DMS53 (cell line): ENCODE results near the gene PNPO.

Source experiments
- DNase-seq: peaks from one replicate; lab custom pipeline; 2025; lab: John Stamatoyannopoulos, UW

PNPO gene

GRCh38 chr17:47949946-47950345 lies 8.6 kb downstream of the PNPO start:
- DNase-seq = peak; percentile 76

DNA sequence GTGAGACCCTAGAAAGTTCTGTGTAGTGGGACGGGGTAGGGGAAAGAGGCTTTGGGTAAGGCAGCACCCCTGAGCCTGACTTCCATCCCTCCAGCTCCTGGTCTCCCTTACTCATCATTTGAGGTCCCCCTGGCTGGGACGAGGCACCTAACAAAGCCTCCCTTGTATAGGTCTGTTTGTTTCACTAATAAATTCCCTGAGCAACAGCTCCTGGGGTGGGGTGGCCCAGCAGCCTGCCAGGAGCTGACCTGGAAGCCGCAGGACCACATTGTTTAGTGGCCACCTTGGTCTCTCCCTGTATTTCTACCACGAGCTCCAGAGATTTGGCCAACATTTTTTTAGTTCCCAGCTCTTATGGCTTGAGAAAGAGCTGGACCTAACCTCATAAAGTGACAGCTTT lies 9.1 kb downstream of the PNPO start:
- no peak for DNase-seq

DNA sequence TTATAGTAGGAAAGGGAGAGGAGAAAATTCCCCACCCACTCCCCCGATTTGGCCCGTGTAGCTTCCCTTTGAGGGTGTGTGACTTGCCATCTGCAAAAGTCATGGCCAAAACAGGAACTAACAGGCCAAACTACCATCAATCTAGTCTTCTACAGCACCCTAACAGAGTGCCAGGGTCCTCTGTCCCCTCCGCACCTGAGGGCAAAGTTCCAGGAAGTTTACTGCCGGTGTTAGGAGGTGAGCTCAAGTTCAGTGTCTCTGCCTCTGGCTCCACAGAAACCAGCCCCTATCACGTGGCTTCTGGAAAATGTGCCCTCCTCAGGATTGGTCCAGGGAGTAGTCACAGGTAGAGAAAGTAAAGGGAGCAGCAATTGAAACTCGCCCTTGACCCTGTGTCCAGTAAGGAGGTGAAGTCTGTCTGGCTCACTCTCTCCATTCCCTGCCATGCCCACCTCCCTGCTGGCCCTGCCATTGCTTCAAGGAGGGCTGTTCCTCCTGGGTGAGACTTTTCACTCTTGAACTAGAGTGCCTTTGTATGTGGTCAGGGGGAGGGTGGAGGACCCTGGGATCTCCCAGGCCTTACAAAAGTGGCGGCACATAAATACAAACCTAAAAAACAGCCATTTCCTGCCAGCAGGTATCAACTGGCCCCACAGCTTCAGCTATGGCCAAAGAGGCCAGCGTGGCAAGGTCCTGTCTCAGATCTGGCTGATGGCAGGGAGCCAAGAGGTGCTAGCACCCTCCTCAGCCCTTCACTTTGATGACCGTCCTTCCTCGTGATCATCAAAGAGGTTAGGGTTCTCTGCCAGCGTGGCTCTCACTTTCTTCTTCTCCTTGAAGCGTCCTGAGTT lies 11.0 kb downstream of the PNPO start:
- no peak for DNase-seq

- DNase-seq = no peak
Measured at GRCh38 chr17:47953909-47954308, 12.5 kb downstream of the PNPO start.

DNA sequence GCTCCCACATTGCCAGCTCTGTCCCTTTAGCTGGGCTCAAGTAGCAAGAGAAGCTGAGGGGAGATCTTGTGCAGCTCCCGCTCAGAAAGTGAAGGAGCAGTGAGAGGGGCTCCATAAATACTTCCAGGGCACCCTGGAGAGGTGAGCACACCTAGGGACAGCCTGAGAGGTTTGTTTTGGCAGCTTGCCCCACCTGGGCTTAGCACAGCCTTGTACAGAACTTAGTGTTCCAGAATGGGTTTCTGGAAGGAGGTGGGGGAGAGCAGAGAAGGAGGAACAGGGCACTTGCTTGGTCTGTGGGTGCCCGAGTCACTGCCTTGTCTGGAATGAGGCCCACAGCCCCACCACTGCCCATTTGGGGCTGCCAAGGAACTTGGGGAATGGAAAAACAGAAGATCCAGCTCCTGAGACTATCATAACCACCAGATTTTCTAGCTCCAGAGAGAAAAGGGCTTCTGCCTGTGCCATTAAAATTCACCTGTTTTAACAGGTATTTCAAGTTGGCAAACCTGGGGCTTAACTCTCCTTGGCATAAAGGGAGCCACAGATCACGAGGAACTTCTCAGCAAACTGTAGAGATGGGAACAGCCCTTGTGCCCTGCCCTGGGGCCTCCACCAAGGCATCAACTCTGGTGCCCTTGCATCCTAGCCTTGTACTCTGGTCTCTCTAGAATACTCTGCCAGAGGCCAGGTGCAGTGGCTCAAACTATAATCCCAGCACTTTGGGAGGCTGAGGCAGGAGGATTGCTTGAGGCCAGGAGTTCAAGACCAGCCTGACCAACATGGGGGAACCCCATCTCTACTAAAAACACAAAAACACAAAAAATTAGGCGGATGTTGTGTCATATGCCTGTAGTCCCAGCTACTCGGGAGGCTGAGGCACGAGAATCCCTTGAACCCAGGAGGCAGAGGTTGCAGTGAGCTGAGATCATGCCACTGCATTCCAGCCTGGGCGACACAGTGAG lies 14.4 kb downstream of the PNPO start:
- peak; percentile 66 for DNase-seq

GRCh38 chr17:47956791-47957590 lies 15.6 kb downstream of the PNPO start:
- DNase-seq = peak; percentile 71

- DNase-seq = peak; percentile 99
Measured at GRCh38 chr17:47957591-47958490, 16.5 kb downstream of the PNPO start, which contains the start of gene PRR15L. Gene PRR15L (minus strand): TSS chr17:47957883. CDS start chr17:47953234, 4,649 bp downstream.

DNA sequence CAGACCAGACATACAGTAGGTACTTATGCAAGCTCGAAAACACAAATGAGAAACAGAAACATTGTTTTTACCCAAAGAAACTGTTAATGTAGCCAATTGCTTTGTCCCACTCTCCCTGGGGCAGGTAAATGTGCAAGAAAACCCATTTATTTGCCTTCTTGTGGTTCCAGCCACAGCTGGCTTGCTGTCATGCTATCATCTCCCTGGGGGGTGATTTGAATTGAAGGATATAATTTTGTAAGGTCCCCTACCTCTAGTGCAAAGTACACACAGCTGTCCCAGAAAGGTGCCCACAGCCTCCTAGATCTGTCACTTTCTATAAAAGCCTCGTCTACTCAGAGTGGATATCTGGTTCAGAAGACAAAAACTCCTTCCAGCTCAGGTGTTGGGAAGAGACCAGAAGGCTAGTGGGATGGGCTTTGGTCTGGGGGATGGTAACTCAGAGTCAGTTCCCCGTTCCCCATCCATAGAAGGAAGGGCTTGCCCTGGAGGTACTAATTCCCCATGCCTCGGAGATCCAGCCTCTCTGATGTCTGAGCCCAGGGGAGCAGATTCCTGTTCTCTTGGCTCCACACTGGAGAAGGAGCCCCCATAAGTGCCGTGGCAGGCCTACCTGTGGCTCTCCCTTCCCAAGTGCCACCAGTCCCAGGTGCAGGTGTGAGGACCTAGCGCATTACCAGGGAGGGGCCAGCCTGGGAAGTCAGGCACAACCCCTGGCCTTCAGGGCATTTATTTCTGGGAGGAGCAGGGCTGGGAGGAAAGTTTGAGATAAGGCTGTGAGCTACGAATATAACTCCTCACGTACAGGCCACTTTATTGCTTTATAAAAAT lies 18.7 kb downstream of the PNPO start:
- DNase-seq = peak; percentile 41

DNA sequence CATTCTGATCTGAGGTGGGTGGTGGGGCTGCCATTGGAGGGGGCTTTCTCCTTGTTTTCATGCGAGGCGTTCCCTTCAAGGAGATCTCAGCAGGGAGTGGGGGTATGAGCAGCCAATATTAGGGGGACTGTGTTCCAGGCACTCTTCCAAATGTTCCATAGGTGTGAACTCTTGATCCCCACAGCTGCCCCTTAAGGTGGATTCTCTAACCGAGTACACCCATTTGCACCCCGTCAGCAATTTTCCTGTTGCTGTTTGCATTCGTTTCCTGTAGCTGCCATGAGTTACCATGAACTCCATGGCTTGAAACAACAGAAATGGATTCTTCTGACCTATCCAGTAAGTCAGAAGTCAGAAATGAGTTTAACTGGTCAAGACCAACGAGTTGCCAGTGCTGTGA lies 20.0 kb downstream of the PNPO start:
- DNase-seq = no peak

- no peak for DNase-seq
Measured at GRCh38 chr17:47962901-47963300, 21.5 kb downstream of the PNPO start.

DNA sequence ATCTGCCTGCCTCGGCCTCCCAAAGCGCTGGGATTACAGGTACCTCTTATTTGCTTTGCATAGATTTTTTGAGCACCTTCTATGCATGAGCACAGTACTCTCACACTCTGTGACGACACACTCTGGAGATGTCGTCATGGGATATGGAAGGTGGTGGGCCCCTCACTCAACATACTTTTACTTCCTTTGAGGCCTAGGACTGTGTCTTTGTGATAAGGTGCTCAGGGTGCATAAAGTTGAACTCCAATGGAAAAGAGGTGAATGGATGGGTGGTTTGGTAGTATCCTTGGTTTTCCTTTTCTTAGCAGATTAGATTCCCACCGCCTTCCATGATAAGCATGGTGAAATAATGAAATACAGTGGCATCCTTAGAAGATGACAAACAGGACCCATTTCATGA lies 23.5 kb downstream of the PNPO start:
- DNase-seq = no peak

DNA sequence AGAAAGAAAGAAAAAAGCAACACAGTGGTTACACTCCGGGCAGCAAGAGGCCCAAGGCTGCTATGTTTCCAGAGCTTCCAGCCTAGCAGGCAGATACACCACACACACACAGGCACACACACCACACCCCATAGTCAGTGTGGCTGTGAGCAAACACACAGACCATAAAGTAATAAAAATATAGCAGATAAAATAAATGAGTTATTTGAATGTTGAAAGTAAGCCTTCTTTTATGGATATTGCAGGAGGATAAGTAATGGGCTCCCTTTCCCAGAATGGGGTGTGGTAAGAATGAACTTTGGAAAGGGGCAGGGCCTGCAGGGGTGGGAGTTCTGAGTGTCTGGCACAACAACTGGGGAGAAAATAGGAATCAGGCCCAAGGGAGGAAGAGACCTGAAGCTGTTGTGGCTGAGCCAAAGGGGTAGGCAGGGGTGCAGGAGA lies 24.7 kb downstream of the PNPO start:
- no peak for DNase-seq

DNA sequence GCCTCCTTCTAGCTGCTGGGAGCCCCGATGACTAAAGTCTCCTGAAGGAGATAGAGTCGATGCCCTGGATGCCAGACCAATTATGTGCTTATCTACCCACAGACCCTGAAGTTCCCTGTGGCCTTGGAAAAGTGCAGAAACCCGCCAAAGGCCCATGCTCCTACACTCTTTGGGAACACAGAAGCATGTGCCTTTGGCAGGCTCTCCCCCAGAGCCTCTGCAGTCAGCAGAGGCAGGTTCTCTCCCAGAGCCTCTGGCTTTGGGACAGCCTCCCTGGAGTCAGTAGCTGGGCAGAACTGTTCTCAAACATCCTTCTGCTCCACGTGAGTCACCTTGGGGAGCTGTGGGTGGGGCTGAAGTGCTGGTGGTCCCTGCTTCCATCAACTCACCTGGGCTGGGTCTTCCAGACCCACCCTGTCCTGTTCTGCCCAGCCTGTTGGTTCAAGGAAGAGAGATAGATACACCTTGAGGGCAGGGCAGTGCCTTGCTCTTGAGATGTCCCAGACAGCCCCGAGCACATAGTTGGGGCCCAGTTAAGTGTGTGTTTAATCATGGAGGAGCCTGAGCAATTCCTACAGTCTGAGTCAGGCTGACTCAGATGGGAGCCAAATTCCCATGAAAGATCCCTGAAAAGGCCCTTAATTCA lies 26.4 kb downstream of the PNPO start:
- no peak for DNase-seq

- DNase-seq = no peak
Measured at GRCh38 chr17:47968836-47969235, 27.5 kb downstream of the PNPO start.

DNA sequence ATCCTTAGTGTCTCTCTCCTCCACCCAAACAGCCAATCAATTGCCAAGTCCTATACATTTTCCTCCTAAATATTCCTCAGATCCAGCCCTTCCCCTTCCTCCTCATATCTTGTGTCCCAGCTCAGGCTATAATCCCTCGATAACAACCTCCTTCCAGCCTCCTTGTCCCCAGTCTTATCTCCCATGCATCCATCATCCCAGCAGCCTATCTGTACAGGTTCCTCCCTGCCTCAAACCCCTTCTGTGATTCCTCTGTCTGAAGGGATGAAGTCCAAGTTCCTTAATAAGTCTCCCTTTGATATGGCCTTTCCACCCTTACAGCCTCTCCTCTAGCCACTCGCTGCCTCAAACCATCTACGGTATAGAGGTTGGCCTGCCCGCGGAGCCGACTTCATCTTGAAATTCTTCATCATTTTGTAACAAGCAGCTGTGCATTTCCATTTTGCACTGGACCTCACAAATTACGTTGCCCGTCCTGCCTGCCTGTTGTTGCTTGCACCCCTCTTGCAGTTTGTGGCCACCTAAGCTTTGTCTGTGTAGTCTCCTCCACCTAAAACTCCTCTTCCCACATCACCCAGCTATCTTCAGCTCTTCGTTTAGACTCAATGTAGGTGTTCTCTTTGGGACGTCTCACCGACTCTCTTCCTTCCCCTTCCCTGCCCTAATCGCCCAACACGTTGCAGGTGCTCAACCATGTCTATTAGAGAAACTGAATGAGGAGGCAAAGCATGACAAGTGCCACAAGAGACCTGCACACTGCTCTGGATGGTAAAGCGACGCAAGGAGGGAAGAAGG lies 28.8 kb downstream of the PNPO start:
- DNase-seq = no peak

- DNase-seq = peak; percentile 100
Measured at GRCh38 chr17:47970725-47971499, 29.5 kb downstream of the PNPO start, which contains the start of gene CDK5RAP3. Gene CDK5RAP3 (plus strand): TSS chr17:47971113. CDS start chr17:47971147, 34 bp downstream.

GRCh38 chr17:47973541-47973940 lies 32.2 kb downstream of the PNPO start:
- DNase-seq = no peak
